Epithelial cell of proximal tubule (primary cell): Measurements from ENCODE around the gene PWP2. TPM values are rescaled to one million over a fixed set of nuclear protein-coding genes. Genes with fewer than 3 reads are reported as not detected.
"Not testable (repeated sequence)": the region's sequence is repeated elsewhere in the genome, so short reads cannot be mapped to it uniquely, and the experiment has no call there.

ENCODE experiments used
- DNase-seq: peaks from one replicate; pipeline ENCODE4 v3.0.0-alpha.2; 2011; ENCODE audit warnings: low read depth
- H3K4me3 ChIP-seq: 2 replicates; pipeline ENCODE4 v1.5.1; 2011; ENCODE audit warnings: low read depth, mild to moderate bottlenecking, low read length
- total RNA-seq: library from RNA; depleted of rRNA; stranded (reverse); fragments of >200 nt; gene quantifications from 2 replicates; pipeline ENCODE4 v1.2.3, GENCODE V29; 2015

The PWP2 gene
- total RNA-seq, 1 donor from 2014 or later, result 5.0 TPM

DNA sequence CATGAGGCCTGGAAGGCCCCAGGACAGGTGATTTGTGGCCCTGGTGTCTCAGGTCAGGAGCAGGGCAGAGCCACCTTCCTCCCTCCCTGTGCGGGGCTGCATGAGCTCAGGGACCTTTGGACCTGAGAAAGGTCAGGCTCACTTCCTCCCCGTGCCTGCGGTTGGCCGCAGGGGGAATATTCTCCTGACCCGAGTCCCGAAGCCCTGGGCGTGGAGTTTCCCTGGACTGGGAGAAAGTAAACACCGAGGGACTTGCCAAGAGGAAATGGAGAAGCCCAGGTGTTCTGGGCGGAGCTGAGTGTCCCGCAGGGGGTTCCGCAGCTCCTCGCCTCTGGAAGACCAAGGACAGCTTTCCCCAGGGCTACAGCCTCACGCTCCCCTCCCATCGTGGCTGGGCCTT, 68.9 kb downstream of the PWP2 start:
- H3K4me3 ChIP-seq, DNase-seq: not testable (repeated sequence)

Other genes starting within 250 kb of the PWP2 start
- 39.1 and 53.4 TPM in 2 replicates for gene AGPAT3, start 242.2 kb upstream of the PWP2 start, total RNA-seq
- gene TRAPPC10, start 95.1 kb upstream of the PWP2 start, total RNA-seq, result 20.0 and 21.8 TPM in 2 replicates
- 5.0 and 5.9 TPM in 2 replicates for gene GATD3, start 26.3 kb downstream of the PWP2 start, total RNA-seq
- 0.29 and 2.7 TPM in 2 replicates for gene ICOSLG, start 133.5 kb downstream of the PWP2 start, total RNA-seq
- gene DNMT3L, start 154.5 kb downstream of the PWP2 start, total RNA-seq, result not detected in 2 replicates
- not detected in 2 replicates for gene AIRE, start 178.5 kb downstream of the PWP2 start, total RNA-seq
- 65.8 and 125 TPM in 2 replicates for gene PFKL, start 192.7 kb downstream of the PWP2 start, total RNA-seq
- 11.2 and 11.4 TPM in 2 replicates for gene CFAP410, start 232.0 kb downstream of the PWP2 start, total RNA-seq
- gene TRPM2, start 246.2 kb downstream of the PWP2 start, total RNA-seq, result 0.52 and 1.7 TPM in 2 replicates